Activated CD8-positive, alpha-beta T cell treated with anti-CD3 and anti-CD28 coated beads for 36 hours (primary cell): ENCODE measurements around the gene NOTCH2. TPM values are rescaled to one million over a fixed set of nuclear protein-coding genes. Genes with fewer than 3 reads are reported as not detected.

ENCODE experiments used
- ATAC-seq: fragments of 200-7000 bp; cut with Tn5 transposase; one replicate; pipeline ENCODE4 v1.10.0; 2021; ENCODE audit warnings: mild to moderate bottlenecking, moderate library complexity
- CTCF ChIA-PET: fragments of 350-600 bp; sonication (Branson Sonifier 250); formaldehyde crosslinking; loops from one replicate; lab custom pipeline; 2021; ENCODE audit warnings: antibody characterized with exemption; lab: Charles Lee
- POLR2A ChIA-PET: fragments of 350-600 bp; sonication (Branson Sonifier 250); formaldehyde crosslinking; loops from one replicate; lab custom pipeline; 2021; ENCODE audit warnings: antibody characterized with exemption; lab: Charles Lee
- DNase-seq: peaks from one replicate; pipeline ENCODE4 v3.0.0-alpha.2; 2020
- H3K27ac Mint-ChIP-seq: one replicate; pipeline ENCODE4 v1.8.0; 2021; ENCODE audit warnings: mild to moderate bottlenecking, mixed read lengths
- H3K27me3 Mint-ChIP-seq: one replicate; pipeline ENCODE4 v1.8.0; 2021; ENCODE audit warnings: mixed read lengths
- H3K36me3 Mint-ChIP-seq: one replicate; pipeline ENCODE4 v1.8.0; 2021; ENCODE audit warnings: low read depth, mixed read lengths
- H3K4me1 Mint-ChIP-seq: one replicate; pipeline ENCODE4 v1.8.0; 2021; ENCODE audit warnings: low read depth, mixed read lengths
- H3K4me3 Mint-ChIP-seq: one replicate; pipeline ENCODE4 v1.8.0; 2021; ENCODE audit warnings: mild to moderate bottlenecking, moderate library complexity, mixed read lengths
- H3K9me3 Mint-ChIP-seq: one replicate; pipeline ENCODE4 v1.8.0; 2021; ENCODE audit warnings: mixed read lengths
- intact Hi-C: fragments of 100-400 bp; cut with micrococcal nuclease; formaldehyde crosslinking; loops from one replicate; pipeline ENCODE4 v1.10.0; 2022
- total RNA-seq, 2 experiments: library from RNA; stranded (reverse); gene quantifications; one replicate each; pipeline ENCODE4 v1.2.3, GENCODE V29; 2021
- TF ChIP-seq, protein P1 (sequence below): fragments of 200-600 bp; IDR thresholded peaks from one replicate; pipeline ENCODE4 v1.8.0; 2022; ENCODE audit warnings: antibody characterized with exemption, mild to moderate bottlenecking

The NOTCH2 gene
- total RNA-seq, 2 experiments from 2014 or later = 37.6 to 41.3 TPM

DNA sequence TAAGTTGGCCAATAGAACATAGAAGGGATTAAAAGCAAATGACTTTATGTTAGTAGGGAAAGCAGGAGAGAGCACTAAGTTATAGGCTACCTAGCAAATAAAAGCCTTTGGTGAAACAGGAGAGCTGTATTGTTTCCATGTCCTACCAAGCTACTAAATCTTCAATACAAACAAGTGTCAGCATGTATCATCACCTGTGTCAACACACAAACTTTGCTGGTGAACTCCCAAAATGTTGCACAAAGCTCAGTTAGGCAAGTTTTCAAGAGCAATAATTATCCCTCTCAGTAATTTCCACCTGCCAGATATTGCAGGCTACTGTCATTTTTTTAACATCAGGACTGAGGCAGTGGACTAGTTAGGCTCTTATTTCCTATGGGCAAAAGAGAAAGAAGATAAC, 95.4 kb downstream of the NOTCH2 start:
- Mint-ChIP-seq H3K27me3 (no peaks in the 10 kb centered on the region), H3K4me3 (no peak overlapping the region), H3K9me3 (no peaks in the 10 kb centered on the region), H3K4me1 (no peaks in the 10 kb centered on the region), H3K36me3 (peaks cover 8% of the 10 kb centered on the region), H3K27ac (no peak overlapping the region)
- TF ChIP-seq, protein P1, sequence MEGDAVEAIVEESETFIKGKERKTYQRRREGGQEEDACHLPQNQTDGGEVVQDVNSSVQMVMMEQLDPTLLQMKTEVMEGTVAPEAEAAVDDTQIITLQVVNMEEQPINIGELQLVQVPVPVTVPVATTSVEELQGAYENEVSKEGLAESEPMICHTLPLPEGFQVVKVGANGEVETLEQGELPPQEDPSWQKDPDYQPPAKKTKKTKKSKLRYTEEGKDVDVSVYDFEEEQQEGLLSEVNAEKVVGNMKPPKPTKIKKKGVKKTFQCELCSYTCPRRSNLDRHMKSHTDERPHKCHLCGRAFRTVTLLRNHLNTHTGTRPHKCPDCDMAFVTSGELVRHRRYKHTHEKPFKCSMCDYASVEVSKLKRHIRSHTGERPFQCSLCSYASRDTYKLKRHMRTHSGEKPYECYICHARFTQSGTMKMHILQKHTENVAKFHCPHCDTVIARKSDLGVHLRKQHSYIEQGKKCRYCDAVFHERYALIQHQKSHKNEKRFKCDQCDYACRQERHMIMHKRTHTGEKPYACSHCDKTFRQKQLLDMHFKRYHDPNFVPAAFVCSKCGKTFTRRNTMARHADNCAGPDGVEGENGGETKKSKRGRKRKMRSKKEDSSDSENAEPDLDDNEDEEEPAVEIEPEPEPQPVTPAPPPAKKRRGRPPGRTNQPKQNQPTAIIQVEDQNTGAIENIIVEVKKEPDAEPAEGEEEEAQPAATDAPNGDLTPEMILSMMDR = no peak
- intact Hi-C loops = no loop called here
- CTCF ChIA-PET = no interaction called here
- ATAC-seq (no peak), DNase-seq (no peak)
- POLR2A ChIA-PET = no interaction called here

DNA sequence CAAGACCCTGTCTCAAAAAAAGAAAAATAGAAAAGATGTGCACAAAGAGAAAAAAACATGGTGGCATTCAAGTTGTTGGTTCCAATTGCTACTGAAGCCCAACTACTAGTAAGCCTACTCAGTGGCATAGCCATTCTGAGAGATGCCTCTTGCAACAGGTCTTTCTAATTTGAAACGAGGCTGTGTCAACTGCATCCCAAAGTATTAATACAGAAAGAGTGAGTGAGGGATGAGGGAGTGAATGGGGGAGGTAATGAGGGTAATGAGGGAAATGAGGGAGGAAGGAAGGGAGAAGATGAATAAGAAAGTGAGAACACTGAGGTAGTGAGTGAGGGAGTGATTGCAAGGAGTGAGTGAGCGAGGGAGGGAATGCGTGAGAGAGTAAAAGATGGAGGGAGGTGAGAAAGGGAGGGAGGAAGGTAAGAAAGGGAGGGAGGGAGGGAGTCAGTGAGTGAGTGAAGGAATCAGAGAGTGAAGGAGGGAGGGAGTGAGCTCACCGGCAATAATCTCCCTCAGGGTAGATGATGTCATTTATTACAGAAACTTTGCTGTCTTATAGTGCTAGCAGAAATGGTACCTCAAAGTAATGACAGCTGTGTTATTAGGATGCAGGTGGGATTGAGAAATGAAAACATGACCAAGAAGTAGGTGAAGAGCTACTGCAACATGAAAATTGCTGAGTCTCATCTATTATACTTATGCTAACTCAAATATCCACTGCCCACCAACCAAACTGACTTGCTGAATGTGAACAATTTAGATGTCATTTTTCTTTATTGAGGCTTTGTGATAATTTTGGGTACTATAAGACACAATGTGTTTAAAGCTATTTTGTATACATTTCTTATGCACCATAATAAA, 97.5 kb downstream of the NOTCH2 start:
- Mint-ChIP-seq H3K27ac (no peak overlapping the region), H3K4me3 (no peak overlapping the region), H3K27me3 (no peaks in the 10 kb centered on the region), H3K4me1 (peaks cover 4% of the 10 kb centered on the region), H3K36me3 (peaks cover 16% of the 10 kb centered on the region), H3K9me3 (no peaks in the 10 kb centered on the region)
- intact Hi-C loops = no loop called here
- TF ChIP-seq, protein P1 = no peak
- no peak for ATAC-seq
- no peak for DNase-seq
- CTCF ChIA-PET = interaction anchor here (1.4 kb wide), 1 partner anchor 24 kb away, joined by 5 read pairs; no protein-coding TSS in a partner anchor
- POLR2A ChIA-PET = no interaction called here

DNA sequence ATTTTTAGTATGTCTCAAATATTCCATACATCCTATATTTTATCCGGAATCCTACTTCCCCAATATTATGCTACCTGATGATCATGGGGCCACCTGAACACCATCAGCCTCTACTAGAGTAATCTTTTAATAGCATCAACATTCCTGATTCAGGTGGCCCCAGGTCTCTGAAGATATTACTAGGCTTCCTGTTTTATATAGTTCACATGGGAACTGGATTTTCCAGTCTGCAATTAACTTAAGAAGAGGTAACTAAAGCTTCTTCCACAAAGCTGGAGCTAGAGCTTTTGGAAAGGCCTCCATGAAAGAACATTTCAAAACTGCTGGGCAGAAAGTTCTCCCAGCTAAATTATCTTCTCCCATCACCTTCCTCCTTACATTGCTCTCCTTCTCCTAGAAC, 100.9 kb downstream of the NOTCH2 start:
- H3K9me3 Mint-ChIP-seq = no peaks in the 10 kb centered on the region
- peaks cover 21% of the 10 kb centered on the region for H3K36me3 Mint-ChIP-seq
- ChIA-PET POLR2A (no interaction called here), CTCF (interaction anchor here (0.7 to 11.4 kb wide), 18 partner anchors 8 to 225 kb away, joined by 3 to 93 read pairs (median 4); partner anchors contain the start of gene HMGCS2)
- no peak overlapping the region for H3K4me3 Mint-ChIP-seq
- no peak for ATAC-seq
- no peak for DNase-seq
- H3K27ac Mint-ChIP-seq = no peak overlapping the region
- TF ChIP-seq, protein P1 = no peak
- H3K27me3 Mint-ChIP-seq = no peaks in the 10 kb centered on the region
- intact Hi-C loops = loop anchor here (2.0 kb wide), 1 partner anchor 98 kb away; no protein-coding TSS in a partner anchor
- H3K4me1 Mint-ChIP-seq = peaks cover 4% of the 10 kb centered on the region

DNA sequence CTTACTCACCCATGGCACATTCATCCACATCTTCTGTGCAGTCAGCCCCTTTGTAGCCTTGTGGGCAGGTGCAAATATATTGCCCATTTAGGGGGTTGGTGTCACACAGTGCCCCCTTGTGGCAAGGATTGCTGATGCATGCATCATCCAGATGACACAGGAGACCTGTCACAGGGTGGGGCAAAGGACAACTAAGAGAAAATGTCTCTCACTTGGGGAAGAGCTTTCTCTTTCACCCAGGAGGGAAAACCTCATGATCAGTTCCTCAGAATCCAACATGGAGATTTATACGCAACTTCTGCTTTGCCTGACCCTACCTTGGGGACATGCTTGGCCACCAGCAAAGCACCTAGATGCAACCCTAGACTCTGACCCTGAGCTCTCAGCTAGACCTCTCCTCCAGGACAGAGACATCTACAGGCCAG, 101.4 kb downstream of the NOTCH2 start:
- ChIA-PET CTCF (interaction anchor here (0.7 to 11.4 kb wide), 19 partner anchors 9 to 224 kb away, joined by 3 to 93 read pairs (median 4); partner anchors contain the start of gene HMGCS2), POLR2A (no interaction called here)
- H3K27me3 Mint-ChIP-seq = no peaks in the 10 kb centered on the region
- no peak overlapping the region for H3K4me3 Mint-ChIP-seq
- H3K36me3 Mint-ChIP-seq = peaks cover 21% of the 10 kb centered on the region
- TF ChIP-seq, protein P1 = peak; percentile 75
- H3K27ac Mint-ChIP-seq = no peak overlapping the region
- peak; percentile 90 for DNase-seq
- peaks cover 4% of the 10 kb centered on the region for H3K4me1 Mint-ChIP-seq
- peak; percentile 99 for ATAC-seq
- no peaks in the 10 kb centered on the region for H3K9me3 Mint-ChIP-seq
- intact Hi-C loops = loop anchor here (2.0 kb wide), 1 partner anchor 97 kb away; no protein-coding TSS in a partner anchor

DNA sequence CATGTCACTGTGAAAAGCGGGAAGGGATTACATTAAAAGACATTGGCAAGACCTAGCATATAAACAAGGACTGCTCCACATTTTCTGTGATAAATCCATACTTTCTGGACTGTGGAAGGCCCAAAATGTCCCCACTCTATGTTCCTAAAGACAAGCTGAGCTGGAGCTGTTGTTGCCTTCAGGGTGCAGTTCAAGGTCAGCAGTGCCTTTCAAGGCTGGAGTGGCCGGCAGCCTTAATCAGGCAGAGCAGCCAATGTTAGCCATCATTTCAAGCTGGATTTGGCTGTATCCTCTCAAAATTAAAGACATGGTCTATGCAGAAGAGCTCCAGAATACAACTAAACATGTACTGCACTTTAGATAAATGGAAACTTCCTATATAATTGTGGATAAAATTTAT, 102.8 kb downstream of the NOTCH2 start:
- Mint-ChIP-seq H3K27ac (no peak overlapping the region), H3K9me3 (no peaks in the 10 kb centered on the region), H3K36me3 (peaks cover 23% of the 10 kb centered on the region), H3K4me3 (no peak overlapping the region), H3K4me1 (peaks cover 4% of the 10 kb centered on the region), H3K27me3 (no peaks in the 10 kb centered on the region)
- POLR2A ChIA-PET = no interaction called here
- CTCF ChIA-PET = interaction anchor here (1.1 to 11.4 kb wide), 3 partner anchors 15 to 81 kb away, joined by 4 to 93 read pairs (median 34); no protein-coding TSS in a partner anchor
- TF ChIP-seq, protein P1 = no peak
- DNase-seq = no peak
- intact Hi-C loops = no loop called here
- ATAC-seq = no peak
